NCI-H226 (cell line): Measurements from ENCODE around the gene ZNF492.
"Not testable (repeated sequence)": the region's sequence is repeated elsewhere in the genome, so short reads cannot be mapped to it uniquely, and the experiment has no call there.

ENCODE experiments used
- DNase-seq: peaks from one replicate; pipeline ENCODE4 v3.0.0-alpha.2; 2015

The ZNF492 gene

GRCh38 chr19:22633706-22634449 is at the start of gene ZNF492:
ZNF492 (plus strand) TSS chr19:22634324; CDS start chr19:22653400, 19,076 bp downstream.
- peak; percentile 26 for DNase-seq

- no peak for DNase-seq
Observed at GRCh38 chr19:22595422-22595821, 38.7 kb upstream of the ZNF492 start.

GRCh38 chr19:22595918-22596341 is 38.2 kb upstream of the ZNF492 start:
- no peak for DNase-seq

GRCh38 chr19:22600690-22601648 is 33.2 kb upstream of the ZNF492 start:
- DNase-seq = no peak

DNA sequence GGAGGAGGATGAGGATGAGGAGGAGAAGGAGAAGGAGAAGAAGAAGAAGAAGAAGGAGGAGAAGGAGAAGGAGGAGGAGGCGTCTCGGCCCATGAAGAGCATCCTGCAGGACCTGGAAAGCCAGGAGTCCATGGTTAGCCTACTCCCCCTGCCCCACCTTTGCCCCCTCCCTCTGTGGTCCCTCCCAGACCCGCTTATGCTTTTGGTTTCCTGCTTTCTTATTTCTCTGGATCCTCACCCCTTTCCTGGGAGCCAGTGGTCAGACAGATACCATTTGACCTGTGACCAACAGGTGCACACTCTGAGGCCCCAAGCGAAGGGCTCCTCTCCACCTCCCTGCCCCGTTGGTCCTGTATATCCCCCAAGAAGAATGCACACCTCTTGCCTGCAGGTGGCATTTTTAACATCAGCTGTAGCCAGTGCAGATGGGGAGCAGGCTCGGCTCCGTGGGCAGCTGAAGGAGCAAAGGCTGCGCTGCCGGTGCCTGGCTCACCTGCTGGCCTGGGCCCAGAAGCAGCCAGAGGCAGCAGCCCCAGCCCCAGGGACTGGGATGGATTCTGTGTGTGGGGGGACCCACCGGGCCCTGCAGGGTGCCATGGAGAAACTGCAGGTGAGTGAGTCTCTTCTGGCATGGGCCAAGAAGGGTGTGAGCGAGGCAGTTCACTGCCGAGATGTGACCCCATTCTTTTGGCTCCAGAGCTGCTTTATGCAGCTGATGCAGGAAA is 32.1 kb upstream of the ZNF492 start:
- no peak for DNase-seq

DNA sequence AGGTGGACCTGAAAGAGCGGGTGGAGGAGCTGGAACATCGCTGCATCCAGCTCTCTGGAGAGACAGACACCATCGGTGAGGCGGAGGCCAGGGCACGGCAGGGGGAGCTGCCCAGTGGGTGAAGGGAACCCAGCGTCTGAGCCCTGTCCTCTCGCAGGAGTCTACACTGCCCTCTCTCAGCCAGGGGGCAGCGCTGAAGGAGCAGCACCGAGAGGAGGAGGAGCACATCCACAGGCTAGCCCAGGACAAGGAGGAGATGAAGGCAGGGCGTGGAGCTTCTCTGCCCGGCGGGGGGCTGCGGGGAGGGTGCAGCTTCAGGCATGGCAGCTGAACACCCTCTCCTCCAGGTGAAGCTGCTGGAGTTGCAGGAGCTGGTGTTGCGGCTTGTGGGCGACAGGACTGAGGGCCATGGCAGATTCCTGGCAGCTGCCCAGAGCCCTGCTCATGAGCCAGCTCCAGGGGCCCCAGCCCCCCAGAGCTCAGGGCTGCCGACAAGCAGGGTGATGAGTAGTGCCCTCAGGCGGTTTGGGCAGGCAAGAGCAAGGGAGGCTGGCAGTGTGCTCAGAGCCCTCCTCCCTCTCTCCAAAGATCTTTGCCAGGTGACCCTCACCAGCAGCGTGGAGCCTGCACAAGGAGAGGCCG is 31.4 kb upstream of the ZNF492 start:
- no peak for DNase-seq

DNA sequence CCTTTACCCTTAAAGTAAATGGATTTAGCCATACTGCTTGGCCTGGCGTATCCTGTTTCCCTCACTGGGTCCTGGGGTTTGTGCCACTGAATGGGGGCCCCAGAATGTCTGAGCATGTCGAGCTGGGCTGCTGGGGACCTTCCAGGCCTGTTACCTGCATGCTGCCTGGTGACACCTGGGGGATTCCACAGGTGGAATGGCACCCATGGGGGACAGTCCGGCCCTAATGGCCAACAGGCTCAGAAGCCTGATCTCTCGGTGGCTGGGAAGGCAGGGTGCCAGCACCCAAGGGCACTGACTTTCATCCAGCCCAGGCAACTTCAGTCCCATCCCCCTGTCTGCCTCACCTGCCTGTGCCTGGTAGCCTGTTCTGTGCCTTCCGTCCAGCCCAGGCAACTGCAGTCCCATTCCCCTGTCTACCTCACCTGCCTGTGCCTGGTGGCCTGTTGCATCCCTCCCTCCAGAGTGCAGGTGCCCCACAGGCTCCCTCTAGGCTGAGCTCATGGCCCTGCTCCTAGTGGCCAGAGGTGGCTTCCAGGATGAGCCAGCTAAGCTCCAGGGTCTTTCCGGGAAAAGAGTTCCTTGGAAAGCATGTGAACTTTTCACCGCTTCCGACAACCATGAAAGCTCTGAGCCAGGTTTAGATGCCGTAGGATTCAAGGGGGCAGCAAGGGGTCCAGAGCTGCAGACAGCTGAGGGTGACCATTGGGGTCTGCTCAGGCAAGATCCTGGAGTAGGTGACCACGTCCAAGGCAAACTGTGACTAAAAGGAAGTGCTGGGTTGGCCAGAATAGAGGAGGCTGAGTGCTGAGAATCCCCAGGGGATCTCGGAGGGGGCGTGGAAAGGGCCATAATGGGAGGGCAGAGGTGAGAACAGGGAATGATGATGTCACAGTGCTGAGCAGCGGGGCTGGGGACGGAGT is 30.3 kb upstream of the ZNF492 start:
- no peak for DNase-seq

DNA sequence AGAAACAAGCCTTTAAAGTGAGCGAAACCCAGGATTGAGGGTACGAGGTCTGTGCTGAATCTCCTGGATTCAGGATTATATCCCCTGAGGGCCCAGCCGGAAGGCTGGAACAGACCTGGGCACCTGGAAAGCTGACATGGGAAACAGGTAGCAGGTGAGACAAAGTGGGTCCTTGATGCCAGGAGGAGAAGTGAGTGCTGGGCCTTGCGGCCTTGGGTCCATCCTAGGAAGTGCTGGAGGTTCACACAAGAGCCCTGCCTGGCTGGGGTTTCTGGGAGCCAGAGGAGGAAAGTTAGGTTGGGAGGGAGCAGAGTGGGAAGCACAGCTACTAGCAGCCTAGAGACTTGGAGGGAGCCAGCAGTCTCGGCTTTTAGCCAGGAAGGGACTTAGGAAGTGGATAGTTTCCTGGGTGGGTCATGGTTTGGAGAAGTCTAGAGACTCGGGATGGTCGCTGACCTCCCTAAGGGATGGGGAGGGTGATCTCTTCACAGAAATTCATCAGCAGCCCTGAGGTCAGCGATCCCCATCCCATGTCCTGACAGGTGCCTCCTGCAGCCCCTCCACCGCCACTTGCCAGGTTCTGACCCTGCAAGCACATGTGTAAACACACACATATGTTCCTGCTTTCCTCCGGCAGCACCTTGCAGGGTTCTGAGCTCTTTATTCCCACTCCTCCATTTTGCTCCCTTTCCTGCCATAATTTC is 29.4 kb upstream of the ZNF492 start:
- no peak for DNase-seq

- DNase-seq = no peak
Observed at GRCh38 chr19:22605275-22606211, 28.6 kb upstream of the ZNF492 start.

DNA sequence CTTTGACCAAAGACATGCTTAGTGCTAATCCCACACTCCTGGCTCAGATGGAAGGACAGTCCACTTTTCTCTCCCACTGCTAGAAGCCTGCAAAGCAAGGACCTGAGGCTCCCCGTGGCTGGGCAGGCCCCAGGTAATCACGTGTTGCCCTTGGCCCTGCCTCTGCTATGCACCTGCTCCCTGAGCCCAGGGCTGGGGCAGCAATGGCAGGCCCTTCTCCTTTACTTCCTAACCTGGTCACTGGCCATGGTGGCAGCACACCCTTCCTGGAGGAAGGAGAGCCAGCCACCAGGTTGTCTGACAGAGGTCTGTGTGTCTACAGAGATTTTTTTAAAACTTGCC is 27.9 kb upstream of the ZNF492 start:
- DNase-seq = no peak

- DNase-seq = no peak
Observed at GRCh38 chr19:22606954-22607652, 27.0 kb upstream of the ZNF492 start.

- no peak for DNase-seq
Observed at GRCh38 chr19:22607653-22608430, 26.3 kb upstream of the ZNF492 start.

GRCh38 chr19:22608441-22608840 is 25.7 kb upstream of the ZNF492 start:
- no peak for DNase-seq

GRCh38 chr19:22609630-22610029 is 24.5 kb upstream of the ZNF492 start:
- DNase-seq = no peak

DNA sequence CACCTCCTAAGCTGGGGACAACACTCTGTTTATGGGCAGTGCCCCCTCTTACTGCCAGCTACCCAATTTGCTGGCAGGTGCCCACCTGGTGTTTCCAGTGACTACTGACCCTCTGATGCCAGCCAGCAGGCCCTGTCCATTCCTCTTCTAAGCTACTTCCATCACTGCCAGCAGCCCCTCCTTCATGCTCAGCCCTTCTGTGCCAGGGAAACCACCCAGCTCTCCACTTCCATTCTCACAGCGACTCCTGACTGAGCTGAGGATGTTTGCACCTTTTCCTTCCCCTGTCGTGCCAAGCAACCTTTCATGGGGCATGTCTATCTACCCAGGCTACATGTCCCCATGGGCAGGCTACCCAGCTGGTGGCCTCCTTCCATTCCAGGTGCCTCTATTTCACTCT is 24.0 kb upstream of the ZNF492 start:
- no peak for DNase-seq

- DNase-seq = no peak
Observed at GRCh38 chr19:22612316-22612715, 21.8 kb upstream of the ZNF492 start.

DNA sequence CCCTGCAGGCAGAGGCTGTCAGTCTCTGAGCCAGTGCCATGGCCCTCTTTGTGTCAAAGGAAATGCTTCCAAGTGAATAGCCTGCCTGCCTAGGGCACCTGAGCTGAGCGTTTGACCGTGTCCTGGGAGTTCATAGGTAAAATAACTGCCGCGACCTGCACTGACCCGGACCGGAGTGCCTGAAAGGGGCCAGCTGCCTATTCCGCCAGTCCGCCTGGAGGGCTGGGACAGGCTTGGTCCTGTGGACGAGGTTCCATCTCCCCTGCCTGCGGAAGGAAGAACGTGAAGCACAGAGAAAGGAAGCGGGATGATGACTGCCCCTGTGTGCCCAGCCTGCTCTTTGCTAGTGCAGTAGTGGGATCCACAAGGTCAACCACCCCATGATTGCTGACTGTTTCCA is 17.5 kb upstream of the ZNF492 start:
- no peak for DNase-seq

- not testable (repeated sequence) for DNase-seq
Observed at GRCh38 chr19:22617181-22617580, 16.9 kb upstream of the ZNF492 start.
